ENCODE data around the gene SMC6.

SMC6 gene

DNA sequence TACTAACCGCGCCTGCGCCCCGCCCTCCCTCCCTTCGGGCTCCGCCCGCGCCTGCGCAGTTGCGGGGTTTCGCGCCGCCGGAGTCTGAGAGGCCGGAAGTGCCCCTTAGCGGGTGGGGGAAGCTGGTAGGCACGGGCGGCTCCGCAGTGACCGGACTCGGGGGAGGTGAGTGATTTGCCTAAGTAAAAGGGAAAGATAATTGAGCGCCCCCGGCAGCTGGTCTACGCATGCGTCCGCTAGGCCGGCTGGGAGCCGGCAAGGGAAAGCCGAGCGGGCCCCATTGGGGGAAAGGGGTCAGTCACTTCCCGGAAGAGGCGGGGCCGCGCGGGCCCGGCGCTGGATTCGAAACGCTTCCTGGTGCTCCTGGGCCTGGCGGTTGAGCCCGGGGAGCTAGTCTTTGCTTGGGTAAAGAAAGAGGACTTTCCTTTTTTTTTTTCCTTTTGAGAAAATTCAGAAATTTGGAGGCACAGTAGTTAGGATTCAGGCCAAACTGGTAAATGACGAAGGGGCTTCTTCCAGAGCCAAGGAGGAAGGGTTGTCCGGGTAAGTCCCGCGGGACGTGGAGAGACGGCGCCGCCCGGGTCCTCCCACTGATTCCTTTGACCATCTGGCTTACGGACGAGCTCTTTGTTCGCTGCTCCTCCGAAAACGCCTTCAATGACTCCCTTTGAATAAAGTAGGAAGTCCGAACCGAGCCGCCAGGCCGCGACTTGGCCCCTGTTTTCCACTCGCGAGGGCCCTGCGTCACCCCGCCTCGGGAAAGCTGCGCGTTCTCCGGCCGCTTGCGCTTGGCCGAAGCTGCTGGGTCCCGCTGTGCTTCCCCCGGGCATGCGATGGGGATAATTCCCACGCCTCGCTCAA is at the start of gene SMC6, which contains the start of gene GEN1:
SMC6 (minus strand) TSS at position 8 of the 861 bp plus-strand sequence. CDS start 7,864 bp downstream, outside the sequence.
GEN1 (plus strand) TSS at position 336 of the 861 bp plus-strand sequence. CDS start 5,806 bp downstream, outside the sequence.
- H3K4me3 ChIP-seq (ENCODE audit: low read length), result peak within 1 kb of the TSS; percentile 90
- no peak for TF ChIP-seq CTCF (IDR thresholded peaks at IDR 0.05; ENCODE audit: insufficient read depth, low read depth, low read length, missing control alignments)
- DNase-seq (ENCODE audit: low read depth), result peak; percentile 88

GRCh38 chr2:17800693-17801458 is 47.3 kb upstream of the SMC6 start:
- no peak for DNase-seq (ENCODE audit: low read depth)
- TF ChIP-seq CTCF (IDR thresholded peaks at IDR 0.05; ENCODE audit: insufficient read depth, low read depth, low read length, missing control alignments), result no peak
- H3K4me3 ChIP-seq (ENCODE audit: low read length), result no peak overlapping the region

GRCh38 chr2:17800219-17800618 is 46.6 kb upstream of the SMC6 start:
- no peak for TF ChIP-seq CTCF (IDR thresholded peaks at IDR 0.05; ENCODE audit: insufficient read depth, low read depth, low read length, missing control alignments)
- H3K4me3 ChIP-seq (ENCODE audit: low read length), result no peak overlapping the region
- no peak for DNase-seq (ENCODE audit: low read depth)

DNA sequence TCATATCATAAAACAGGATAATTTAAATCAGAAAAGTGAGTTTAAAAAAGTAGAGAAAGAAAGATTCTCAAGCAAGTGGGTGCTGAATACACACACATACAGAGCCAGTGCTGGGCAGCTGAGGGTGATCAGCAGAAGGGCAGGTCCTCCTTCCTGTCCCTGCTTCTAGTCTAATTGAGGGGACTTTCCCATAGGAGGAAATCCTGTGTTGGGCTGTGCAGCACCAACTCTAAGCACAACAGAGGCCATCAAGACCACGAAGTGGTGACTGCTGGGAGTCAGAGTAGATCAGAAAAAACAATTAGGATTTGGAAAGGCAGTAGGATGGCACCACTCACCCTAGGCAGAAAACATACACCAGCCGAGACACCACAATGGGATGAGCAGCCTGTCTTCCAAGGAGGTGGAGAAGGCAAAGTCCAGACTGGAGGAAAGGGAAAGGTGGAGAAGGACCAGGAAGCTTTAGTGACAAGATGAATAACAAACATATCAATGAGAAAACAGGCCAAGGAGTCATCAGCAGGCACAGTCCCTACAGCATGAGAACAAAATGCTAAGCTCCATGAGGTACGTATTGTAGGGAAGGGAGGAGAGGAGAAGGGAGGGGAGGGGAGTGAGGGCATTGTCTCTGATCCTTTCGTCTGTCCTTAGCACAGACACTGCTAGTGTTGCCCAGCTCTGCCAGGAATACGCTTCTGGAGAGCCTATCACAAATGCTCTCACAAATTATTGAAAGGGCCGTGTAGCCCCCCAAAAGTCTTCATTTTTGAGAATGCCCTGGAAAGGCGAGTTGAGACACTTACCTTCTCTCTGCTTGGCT is 45.9 kb upstream of the SMC6 start:
- DNase-seq (ENCODE audit: low read depth), result no peak
- H3K4me3 ChIP-seq (ENCODE audit: low read length), result no peak overlapping the region
- TF ChIP-seq CTCF (IDR thresholded peaks at IDR 0.05; ENCODE audit: insufficient read depth, low read depth, low read length, missing control alignments), result no peak

DNA sequence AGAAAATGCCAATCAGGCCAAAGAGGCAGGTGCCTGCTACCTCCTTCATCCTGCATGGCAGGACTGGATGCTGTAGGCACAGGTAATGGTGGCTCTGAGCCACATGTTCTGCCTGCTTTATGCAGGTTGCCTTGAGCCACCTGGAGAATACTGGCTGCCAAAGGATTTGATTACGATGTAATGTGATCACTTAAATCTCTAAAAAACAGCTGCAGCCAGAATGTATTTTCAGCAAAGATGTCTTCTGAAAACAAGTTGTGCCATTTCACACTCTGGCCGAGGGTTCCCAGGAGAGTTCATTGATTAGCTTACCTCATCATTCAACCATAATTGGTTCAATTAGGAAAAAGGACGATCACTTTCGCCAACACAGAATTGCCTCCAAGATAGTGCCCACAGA is 44.7 kb upstream of the SMC6 start:
- TF ChIP-seq CTCF (IDR thresholded peaks at IDR 0.05; ENCODE audit: insufficient read depth, low read depth, low read length, missing control alignments), result no peak
- no peak overlapping the region for H3K4me3 ChIP-seq (ENCODE audit: low read length)
- no peak for DNase-seq (ENCODE audit: low read depth)

GRCh38 chr2:17795309-17795708 is 41.7 kb upstream of the SMC6 start:
- H3K4me3 ChIP-seq (ENCODE audit: low read length), result no peak overlapping the region
- no peak for TF ChIP-seq CTCF (IDR thresholded peaks at IDR 0.05; ENCODE audit: insufficient read depth, low read depth, low read length, missing control alignments)
- no peak for DNase-seq (ENCODE audit: low read depth)

Data from epithelial cell of esophagus (primary cell).